Stimulated activated CD4-positive, alpha-beta T cell treated with anti-CD3 and anti-CD28 coated beads, Interleukin-4, amount 100 ng/mL, for 48 hours (primary cell): ENCODE measurements around the gene TRNT1.

Experiments
- DNase-seq, 2 donors: peaks; one replicate each; pipeline ENCODE4 v3.0.0-alpha.2; 2020; ENCODE audit warnings: low read depth in 2 of 2

The TRNT1 gene

DNA sequence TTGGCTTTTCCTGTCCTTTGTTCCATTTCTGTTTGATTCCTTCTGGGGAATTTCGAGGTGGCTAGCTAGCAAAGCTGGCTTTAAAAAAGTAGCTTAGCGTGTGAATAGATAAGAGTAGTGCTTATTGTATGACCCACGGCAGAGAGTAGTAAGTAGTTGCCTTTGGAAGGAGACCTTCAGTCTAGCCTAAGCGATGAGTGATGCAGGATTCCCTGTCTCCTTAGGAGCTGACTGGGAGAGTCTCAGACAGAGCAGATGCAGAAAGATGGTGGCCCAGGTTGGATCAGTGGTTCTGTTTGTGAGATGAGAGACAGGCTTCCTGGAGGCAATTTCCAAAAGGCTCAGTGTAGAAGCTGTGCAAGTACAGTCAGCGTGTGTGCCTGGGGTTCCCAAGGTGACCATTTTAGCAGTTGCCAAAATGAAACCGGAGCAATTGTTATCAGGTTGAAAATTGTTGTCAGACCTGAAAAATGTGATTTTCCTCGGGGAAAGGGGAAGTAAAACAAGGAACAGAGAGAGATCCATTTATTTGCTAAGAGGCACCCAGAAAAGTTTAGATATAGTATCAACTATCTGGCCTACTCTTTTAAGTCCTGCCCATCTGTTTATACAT is 15.9 kb upstream of the TRNT1 start:
- DNase-seq: no peak

DNA sequence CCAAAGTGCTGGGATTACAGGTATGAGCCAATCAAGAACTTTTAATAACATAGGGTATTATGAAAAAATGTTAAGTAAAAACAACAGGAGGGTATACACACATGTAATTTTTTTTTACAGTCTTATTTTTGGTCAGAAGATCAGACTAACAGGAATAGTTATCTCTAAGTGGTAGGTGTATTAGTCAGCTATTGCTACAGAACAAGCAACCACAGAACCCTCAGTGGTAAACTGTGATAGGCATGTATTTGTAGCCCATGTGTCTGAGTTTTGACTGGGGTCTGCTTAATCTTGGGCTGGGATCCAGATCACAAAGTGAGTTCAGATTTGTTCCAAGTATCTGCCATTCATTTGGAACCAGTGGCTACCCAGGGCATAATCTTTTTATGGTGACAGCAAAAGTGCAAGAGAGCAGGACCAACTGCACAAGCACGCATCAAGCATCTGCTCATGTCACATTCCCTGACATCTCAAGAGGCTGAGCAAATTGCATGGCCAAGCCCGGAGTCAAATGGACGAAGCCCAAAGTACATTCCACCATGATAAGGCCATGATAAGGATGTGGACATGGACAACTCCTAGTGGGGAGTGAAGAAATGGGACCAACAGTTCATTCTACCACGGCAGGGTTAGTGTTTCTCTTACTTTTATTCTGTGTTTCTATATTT is 13.6 kb upstream of the TRNT1 start:
- DNase-seq: no peak

GRCh38 chr3:3117651-3118050 is 9.1 kb upstream of the TRNT1 start:
- no peak for DNase-seq

- DNase-seq: no peak
Observed at GRCh38 chr3:3119393-3119851, 7.3 kb upstream of the TRNT1 start.

DNA sequence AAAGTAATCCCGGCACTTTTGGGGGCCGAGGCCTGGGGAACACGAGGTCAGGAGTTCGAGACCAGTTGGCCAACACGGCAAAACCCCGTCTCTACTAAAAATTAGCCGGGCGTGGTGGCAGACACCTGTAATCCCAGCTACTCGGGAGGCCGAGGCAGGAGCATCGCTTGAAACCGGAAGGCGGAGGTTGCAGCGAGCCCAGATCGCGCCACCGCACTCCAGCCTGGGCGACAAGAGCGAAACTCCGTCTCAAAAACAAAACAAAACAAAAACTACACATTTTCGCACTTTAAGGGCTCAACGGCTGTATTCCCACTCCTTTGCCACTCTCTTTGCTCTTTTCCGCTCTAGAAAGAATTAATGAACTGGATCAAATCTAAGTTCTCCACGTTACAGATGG is 763 bp upstream of the TRNT1 start:
- DNase-seq: no peak

GRCh38 chr3:3127432-3128010 is 781 bp downstream of the TRNT1 start:
- peak; percentile 27 to 29 for DNase-seq

DNA sequence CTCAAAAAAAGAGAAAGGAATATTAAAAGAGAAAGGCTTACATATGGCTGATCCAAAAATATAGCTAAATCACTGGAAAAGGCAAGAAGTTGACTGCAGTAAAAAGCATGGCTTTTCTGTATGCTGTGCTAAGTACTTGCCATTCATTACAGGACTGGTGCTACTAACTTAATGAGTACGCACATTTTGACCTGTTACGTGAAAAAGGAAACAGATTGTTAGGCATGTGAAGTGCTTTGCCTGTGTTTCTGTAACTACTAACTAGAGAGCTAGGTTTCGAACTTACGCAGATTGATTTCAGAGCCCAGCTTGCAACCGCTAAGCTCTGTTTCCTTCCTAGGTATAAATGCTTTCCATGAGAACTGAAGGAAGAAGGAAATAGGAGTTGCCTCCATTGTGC is 2.8 kb downstream of the TRNT1 start:
- DNase-seq: no peak

DNA sequence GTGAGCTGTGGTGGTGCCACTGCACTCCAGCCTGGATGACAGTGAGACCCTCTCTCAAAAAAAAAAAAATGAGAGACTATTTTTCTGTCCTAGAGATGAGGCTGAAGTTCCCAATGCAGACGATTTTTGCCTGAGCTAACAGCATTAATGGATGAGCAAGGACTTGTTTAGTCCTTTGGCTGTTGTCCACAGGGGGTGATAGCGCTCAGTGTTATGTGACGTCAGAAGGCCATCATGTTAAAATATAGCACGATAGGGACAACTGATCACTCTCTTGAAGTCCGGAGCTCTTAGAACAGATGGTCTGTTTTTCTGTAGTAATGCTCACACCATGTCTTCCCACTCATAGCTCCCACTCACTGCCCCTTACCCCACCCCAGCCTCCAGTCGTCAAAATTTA is 6.8 kb downstream of the TRNT1 start:
- DNase-seq: no peak

DNA sequence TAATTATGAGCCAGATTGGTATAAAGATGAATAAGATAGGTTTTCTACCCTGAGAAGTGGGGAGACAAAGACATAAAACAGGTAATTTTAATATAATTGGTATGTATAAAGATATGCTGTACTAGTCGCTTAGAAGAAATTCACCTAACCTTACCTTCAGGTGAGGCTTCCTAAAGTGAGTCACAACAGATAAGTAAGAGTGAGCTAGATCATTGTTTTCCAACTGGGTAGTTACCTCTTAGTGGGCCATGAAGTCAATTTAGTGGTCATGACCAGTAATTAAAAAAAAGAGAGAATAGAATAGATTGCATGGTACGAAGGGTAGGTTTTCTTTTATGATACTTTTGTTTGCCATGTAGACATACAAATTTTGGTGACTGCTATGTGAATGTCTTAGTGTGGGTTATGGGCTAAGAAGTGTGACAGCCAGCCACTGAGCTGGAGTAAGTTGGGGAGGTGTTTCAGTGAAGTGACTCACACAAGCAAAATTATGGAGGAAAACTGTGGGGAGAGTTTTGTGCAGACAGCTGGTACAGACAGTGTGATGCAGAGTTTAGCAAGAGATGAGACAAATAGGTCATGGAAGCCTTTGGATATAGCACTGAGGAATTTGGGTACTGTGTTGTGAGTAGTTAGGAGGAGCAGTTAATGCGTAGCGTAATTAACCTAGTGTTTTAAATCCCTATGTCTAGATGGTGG is 8.2 kb downstream of the TRNT1 start:
- DNase-seq: no peak

DNA sequence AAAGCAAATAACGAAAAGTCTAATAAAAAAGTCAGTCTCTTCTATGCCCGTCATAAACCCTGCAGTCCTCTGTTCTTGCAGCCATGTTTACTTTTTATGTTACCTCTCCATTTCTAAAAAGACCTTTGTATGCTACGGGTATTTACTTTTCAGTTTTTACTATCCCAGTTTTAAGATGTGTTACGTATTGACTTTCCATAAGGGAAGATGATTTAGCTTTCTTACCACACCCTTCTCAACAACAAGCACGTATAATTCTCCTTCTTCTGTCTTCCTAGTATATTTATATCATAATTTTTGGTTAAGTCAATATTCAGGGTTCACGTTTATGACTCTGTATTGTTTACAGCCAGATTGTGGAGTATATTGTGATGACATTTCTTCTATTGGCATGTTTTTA is 10.8 kb downstream of the TRNT1 start:
- no peak for DNase-seq

GRCh38 chr3:3141939-3142338 is 15.2 kb downstream of the TRNT1 start:
- no peak for DNase-seq

DNA sequence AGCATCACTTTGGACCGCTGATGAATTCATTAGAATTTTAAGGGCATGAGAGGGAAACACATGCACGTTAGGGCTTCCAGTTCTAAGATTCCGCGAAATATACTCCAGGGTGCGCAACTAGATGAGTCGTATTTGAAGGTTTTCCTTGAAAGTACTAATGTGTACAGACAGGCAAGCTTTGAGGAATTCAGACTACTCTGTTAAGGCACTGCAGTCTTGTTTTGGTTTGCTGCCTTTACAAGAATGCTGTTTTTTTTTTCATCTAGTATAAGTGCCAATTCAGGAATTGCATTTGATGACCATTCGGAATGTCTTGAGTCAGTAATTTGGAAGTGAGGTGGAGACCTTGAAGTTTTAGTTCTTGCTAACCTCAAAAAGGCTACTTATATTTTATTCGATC is 19.1 kb downstream of the TRNT1 start:
- DNase-seq: no peak

- DNase-seq: no peak
Observed at GRCh38 chr3:3149560-3149959, 22.8 kb downstream of the TRNT1 start.

DNA sequence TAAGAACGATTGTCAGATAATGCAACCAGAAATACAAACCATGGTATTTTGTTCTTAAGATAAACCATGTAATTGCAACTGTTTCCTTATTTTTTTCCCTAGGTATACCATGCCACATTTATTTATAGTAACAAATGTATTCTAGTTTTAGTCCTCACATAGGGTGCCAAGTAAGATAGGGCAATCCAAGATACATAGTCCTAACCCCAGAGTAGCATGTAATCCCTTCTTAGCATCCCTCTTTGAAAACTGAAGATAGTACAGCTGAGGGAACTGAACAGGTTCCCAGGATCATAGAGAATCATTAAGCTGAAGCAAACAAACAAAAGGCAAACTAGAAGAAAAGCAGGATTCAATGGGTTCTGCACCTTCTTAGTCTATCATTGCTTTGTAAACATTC is 24.8 kb downstream of the TRNT1 start:
- no peak for DNase-seq

GRCh38 chr3:3154879-3155610 is 28.3 kb downstream of the TRNT1 start:
- no peak for DNase-seq

DNA sequence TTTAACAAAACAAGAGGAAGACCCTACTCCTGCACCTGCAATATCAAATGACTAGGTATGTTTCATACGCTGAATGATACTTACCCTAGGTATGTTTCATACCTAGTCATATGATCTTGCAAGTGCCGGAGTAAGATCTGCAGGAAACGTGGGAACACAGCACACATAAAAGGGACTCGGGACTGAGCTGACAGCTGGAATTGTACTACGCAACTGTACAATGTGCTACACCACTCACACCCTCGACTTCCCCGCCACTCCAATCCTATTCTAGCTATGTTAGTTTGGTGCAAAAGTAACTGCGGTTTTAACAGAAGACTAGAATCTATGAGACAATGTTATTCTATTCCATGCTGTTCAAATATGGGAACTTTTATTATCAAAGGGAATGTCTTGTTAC is 30.7 kb downstream of the TRNT1 start:
- DNase-seq: no peak

DNA sequence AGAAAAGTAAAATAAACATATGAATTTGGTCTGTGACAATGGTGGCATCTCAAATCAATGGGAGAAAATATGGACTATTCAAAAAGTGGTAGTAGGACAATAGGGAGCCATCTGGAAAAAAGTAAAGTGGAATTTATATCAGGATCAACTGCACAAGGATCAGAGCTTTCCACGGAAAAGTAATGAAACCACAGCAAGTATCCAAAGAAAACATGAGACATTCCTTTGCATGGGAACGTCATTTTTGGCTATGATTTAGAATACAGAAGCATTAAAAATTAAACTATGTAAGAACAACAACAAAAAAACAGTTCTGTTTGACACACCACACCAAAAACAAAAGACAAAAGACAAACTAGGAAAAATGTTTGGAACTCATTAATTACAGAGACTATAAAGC is 34.1 kb downstream of the TRNT1 start:
- no peak for DNase-seq

DNA sequence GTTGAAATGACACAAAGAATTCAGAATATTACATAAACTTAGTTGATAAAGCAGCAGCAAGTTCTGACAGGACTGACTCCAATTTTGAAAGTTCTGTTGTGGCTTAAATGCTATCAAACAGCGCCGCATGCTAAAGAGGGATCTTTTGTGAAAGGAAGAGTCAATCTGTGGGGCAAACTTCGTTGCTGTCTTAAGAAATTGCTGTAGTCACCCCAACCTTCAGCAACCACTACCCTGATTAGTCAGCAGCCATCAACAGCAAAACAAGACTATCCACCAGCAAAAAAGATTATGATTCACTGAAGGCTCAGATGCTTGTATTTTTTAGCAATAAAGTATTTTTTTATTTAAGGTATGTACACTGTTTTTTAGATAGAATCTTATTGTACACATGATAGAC is 38.5 kb downstream of the TRNT1 start:
- no peak for DNase-seq

- no peak for DNase-seq
Observed at GRCh38 chr3:3165650-3166049, 38.9 kb downstream of the TRNT1 start.

- no peak for DNase-seq
Observed at GRCh38 chr3:3170998-3171397, 44.3 kb downstream of the TRNT1 start.

DNA sequence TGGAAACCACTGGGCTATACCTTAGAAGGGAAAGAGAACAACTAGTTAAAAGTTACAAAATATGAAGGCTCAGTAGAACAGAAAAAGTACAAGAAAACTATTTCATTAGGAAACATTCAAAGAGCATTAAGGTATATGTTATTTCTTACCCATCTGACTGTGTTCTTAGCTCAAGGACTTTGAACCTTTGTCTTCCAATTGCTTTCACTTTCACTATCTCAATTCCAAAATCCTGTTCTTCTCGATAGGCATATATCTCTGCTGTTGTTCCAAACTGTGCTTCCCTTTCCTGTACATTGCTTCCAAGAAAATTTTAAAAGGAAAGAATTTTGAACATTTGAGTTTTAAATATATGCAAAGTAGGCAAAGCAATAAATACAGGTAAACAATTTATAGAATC is 45.9 kb downstream of the TRNT1 start:
- no peak for DNase-seq

DNA sequence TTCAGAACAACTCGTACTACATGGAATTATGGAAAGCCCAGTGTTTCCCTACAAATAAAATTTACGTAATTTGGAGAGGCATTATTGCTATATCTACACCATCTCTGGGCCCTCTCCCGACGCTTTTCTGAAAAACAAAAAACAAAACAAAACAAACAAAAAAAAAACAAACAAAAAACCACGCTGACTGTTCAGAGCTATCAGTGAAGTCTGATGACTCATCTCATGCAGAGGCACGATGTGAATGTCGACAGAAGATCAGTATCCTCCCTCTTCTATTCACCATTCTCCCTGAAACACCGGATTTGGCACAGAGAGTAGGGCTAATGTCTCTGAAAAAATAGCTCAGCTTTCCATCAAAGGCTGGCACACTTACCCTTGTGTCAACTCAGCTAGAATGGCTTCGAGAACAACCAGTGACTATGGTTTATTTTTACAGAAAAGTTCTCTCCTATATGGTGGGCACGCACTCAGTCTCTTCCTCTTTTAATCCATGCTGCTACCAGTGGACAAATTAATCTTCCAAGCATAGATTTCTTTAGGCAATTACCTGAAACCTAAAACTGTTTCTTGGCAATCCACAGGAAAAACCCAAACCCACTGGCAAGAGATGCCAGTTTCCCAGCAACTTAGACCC is 51.2 kb downstream of the TRNT1 start:
- no peak for DNase-seq
